GM18907 (cell line): Measurements from ENCODE around the gene RBM34.
"Not testable (repeated sequence)": the region's sequence is repeated elsewhere in the genome, so short reads cannot be mapped to it uniquely, and the experiment has no call there.

Source experiments
- ATAC-seq: cut with Tn5 transposase; IDR thresholded peaks from one replicate; pipeline ENCODE4 v1.9.1; 2021; ENCODE audit warnings: mild to moderate bottlenecking, moderate library complexity; ENCODE audit not compliant: unreplicated experiment

RBM34 gene

DNA sequence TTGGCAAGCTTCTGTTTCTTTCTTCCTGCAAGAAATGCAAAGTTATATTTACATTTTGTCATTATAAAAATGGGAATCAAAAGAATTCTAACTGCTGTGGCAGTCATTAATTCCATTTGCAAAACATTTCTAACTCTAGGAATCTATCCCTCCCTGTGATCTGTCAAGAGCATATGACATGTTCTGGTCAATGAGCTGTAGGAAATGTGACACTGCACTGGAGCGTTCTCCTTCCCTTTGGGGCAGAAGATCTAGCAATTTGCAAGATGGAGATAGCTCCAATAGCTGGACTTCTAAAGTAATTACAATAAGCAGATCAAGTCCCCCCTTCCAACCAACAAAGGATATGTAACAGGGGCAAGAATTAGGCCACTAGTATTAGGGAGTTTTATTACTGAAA is 38.7 kb downstream of the RBM34 start:
- ATAC-seq, result no peak

DNA sequence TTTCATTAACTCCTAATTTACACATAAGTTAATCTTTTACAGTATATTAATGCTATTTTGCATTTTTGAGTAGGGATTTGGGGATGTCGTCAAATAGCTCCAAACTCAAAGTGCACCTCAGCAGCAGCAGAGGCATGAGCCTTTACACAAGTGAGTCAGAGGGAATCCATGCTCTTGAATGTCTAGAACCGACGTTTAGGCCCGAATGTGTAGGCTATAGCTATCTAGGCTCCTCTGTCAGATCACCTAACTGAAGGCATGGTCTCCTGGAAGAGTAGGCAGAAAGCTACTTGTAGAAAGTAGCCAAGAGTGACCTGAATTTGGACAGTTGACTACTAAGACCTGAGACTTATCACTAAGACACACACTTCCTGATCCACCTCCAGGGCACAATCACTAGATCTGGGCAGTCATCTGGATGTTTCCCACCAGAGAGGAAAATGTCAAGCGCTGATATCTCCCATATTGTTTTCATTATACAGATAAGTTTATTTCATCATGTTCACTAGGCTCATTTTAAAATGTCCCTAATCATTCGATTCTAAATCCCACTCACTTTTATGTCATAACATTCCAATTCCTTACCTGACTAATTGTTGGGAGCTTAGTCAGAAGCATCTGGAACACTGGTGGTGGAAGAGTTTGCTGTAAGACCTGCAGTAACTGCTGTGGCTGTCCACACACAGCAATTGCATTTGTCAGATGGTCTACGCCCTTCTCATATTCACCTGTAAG is 47.7 kb downstream of the RBM34 start:
- ATAC-seq, result no peak

DNA sequence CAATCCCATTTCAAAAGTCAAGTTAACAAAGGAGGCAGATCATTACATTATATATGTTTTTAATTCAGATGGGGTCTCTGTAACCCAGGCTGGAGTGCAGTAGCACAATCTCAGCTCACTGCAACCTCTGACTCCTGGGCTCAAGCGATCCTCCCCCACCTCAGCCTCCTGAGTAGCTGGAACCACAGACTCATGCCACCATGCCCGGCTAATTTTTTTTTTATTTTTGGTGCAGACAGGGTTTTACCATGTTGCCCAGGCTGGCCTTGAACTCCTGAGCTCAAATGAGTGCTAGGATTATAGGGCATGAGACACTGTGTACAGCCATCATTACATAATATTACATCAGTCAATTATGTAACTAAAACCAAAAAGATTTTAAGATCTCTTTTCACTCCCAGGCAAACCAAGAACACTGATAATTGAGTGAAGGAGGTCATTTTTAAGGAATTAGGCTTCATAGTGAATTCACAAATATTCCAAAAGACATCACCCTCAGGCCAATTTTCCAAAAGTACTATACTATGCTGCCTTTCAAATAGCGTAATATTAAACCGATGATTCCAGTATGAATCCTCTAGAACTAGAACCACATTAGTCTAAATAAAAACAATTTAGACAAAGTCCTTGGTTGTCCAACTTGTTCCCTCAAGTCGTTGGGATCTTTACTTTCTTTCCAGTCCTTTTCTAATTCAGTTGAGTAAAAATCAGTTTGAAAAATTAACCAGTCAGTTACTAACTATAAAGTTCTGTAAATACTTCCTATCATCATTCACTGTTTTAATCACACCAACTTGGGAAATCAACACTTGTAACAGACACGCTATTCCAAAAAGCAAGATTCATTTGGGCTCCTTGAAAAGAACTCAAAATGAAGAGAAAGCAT is 48.5 kb downstream of the RBM34 start:
- ATAC-seq, result no peak

DNA sequence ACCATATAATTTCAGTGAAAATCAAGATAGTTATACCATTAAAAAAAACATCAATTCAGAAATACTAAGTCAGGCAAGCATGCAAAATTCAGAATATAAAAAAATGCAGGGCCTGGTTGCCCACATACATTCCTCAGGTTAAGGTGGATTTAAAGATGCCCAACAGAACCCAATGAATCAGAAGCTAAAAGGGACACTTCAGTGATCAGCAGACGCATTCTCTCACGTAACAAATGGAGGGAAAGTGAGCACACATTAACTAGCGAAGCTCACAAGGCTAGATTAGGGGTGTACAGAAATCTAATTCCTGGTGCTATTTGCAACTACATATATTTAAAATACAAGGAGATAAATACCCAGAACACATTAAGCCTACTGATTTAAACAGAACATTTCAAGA is 49.9 kb downstream of the RBM34 start:
- ATAC-seq, result no peak

DNA sequence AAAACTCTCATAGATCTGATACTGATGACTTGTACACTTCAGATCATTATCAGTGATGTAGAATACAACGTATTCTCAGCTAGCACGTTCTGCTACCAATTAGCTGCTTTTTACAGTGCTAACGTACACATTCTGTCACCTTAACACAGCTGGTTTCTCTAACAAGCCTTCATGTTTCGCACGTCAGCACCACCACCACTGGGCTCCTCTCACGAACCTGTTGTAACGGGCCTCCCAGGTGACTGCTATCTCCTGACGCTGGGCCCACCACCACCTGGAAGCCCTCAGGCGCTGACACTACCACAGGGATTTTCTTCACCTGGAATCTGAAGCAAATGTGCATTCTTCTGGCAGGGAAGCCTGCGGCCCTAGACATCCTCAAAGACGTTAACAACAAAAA is 52.2 kb downstream of the RBM34 start:
- no peak for ATAC-seq

DNA sequence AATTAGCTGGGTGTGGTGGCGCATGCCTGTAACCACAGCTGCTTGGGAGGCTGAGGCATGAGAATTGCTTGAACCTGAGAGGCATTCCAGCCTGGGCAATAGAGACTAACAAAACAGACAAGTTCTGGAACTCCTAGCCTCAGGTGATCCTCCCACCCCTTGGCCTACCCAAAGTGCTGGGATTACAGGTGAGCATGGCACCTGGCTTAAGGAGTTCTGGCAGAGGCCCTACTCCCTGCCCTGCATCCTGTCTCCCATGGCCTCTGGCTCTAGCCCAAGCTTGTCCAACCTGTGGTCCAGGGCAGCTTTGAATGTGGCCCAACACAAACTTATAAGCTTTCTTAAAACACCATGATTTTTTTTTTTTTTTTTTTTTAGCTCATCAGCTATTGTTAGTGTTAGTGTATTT is 52.9 kb downstream of the RBM34 start:
- ATAC-seq, result no peak

DNA sequence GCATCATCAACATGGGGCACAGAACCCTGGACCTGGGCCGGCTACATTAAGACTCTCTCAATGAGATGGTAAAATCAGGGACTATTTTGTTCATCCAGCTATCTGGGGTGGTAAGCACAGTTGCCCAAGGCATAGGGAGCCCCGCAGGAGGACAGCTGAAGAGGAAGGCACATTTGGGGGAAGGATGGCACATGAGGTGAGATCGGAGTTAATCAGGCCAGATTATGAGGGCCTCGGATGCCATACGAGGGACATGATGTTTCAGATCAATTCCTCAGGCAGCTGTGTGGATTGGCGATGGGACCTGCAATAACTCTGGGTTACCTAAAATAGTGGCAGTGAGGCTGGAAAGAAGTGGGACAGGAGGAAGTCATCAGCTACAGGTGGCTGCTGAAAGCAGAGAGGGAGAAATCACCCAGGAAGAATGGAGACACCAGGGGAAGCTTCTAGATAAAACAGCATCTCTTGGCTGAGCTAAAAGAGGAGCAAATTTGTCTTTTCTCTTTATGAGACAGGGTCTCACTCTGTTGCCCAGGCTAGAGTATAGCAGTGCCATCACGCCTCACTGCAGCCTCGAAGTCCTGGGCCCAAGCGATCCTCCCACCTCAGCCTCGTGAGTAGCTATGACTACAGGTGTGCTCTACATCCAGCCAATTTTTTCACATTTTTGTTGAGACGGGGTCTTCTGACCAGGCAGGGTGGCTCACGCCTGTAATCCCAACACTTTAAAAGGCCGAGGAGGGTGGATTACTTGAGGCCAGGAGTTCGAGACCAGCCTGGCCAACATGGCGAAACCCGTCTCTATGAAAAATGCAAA is 53.5 kb downstream of the RBM34 start:
- no peak for ATAC-seq

DNA sequence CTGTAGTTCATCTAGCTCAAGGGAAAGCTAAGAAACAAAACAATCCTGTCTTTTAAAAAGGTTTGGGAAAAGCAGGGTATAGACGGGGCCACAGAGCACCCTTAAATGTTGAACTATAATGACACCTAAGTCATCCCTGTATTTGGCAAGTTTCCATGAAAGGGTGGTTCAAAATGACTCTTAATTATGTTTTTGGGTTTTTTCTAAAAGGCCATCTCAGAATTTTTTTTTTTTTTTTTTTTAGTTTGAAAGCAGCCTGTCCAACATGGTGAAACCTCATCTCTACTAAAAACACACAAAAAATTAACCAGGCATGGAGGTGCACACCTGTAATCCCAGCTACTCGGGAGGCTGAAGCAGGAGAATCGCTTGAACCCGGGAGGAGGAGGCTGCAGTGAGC is 54.6 kb downstream of the RBM34 start:
- no peak for ATAC-seq

DNA sequence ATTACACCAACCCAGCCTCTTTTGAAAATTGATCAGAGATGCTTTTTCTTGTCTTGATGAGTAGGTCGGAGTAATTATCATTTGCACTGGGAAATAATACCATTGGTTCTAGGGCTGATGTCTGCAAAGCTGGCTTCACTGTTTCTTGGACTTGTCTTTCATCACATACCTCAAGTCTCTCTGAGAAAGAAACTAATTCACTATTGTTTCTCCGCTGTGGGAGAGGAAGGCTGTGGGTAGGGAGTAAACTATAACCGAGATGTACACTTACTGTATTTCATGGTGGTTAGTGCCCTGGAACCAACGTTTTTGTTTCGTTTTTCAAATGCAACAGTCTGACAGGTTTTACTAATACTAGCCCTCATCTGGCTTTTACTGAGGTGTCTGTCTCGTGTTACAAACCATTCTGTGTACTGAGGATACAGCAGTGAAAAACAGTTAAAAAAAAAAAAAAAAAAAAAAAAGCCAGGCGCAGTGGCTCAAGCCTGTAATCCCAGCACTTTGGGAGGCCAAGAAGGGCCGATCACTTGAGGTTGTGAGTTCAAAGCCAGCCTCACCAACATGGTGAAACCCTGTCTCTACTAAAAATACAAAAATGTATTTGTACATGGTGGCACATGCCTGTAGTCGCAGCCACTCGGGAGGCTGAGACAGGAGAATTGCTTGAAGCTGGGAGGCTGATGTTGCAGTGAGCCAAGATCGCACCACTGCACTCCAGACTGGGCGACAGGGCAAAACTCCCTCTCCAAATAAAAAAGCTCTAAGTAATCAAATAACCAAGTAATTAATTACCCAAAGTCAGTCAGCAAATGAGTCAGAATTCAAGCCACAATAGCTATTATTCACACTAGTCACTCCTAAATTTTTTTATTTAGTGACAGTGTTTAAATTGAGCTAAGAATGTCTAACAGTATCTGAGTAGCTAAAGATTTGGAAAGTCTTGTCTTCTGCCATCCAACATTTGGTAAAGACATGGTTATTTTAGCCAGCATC is 55.7 kb downstream of the RBM34 start:
- ATAC-seq, result peak; percentile 83

DNA sequence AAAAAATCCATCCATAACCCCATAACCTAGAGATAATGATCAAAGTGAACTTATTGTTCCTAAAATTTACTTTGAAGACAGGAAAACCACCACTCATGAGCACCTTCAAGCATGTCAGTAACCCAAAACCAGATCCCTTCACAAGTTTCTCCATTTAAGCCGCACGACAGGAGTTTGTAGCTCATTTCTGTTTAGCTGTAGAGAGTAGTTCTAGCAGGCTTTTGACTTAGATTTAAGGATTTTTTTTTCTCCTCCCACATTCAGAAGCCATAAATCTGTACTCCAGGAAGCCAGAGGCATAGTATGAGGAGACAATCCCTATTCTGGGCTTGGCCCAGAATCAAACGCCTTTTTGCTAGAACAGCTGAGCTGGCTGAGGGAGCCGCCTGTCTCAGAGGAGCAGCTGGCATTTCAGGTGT is 58.0 kb downstream of the RBM34 start:
- ATAC-seq, result no peak

DNA sequence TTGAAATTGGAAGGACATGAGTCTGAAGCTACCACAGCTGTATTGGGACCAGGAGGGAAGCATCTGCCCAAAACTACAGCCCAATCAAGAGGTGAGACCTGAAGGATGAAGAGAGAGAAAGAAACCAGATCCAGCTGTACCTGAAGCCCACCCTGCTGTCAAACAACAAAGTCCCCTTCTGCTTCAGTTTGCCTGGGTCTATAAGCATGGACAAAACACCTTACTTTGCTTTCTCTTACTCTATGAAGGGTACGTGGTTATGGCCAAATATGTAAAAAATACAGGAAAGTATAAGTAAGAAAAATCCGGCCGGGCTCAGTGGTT is 58.8 kb downstream of the RBM34 start:
- ATAC-seq, result no peak

DNA sequence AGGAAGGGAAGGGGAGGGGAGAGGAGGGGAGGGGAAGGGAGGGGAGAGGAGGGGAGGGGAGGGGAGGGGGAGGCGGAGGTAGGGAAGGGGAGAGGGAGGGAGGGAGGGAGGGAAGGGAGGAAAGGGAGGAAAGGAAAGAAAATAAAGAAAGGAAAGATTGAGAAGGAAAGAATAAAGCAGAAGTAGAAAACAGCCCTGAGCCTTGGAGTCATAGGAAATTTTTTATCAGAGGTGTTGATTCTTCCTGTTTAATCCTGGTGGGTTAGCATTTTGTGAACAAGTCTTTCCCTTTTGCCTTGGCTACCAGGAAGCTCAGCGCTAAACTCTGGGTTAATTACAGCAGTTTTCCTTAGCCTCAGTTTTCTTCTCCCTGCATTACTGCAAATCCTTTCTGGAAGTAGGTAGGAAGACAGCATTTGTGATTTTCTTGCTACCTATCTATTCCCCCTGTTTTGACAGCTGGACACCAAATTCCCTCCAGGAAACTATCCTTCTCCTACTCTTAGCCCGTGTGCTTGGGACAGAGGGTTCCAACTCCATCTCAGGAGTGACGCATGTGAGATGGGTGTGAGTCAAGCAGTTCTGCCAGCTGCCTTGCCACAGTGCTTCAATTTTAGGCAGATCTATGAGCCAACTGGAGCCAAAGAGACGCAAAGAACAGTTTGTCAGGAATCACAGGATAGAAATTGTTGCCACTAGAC is 59.3 kb downstream of the RBM34 start:
- no peak for ATAC-seq

DNA sequence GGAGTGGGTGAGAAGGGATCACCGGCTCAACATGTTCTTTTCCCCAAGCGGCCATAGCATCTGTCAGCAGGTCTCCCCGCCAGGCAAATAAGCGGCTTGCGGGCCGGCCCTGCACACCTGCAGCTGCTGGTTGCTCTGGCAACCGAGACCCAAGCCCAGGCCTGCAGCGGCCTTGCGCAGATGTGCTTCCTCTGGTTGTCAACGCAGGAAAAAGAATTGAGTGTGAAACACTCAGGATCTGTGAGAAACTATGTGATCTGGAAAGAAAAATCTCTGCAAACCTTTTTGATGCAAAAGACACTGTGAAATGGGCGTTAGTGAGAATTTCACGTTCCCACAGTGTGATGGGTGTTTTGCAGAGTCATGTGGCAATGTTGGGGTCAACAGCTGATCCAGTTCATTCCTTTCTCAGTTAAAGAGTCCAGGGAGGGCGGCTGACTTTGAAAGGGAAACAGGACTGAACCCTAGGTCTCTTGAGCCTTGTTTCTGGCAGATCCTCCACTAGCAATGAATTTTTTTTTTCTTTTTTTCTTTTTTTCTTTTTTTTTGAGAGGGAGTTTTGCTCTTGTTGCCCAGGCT is 60.8 kb downstream of the RBM34 start:
- no peak for ATAC-seq

DNA sequence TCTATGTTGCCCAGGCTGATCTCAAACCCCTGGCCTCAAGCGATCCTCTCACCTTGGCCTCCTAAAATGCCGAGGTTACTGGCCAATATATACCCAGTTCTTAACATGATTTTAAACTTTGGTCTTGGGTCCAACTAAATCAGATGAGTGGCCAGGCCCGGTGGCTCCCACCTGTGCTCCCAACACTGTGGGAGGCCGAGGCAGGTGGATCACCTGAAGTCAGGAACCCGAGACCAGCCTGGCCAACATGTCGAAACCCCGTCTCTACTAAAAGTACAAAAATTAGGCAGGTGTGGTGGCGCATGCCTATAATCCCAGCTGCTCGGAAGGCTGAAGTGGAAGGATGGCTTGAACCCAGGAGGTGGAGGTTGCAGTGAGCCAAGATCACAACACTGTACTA is 62.1 kb downstream of the RBM34 start:
- no peak for ATAC-seq

DNA sequence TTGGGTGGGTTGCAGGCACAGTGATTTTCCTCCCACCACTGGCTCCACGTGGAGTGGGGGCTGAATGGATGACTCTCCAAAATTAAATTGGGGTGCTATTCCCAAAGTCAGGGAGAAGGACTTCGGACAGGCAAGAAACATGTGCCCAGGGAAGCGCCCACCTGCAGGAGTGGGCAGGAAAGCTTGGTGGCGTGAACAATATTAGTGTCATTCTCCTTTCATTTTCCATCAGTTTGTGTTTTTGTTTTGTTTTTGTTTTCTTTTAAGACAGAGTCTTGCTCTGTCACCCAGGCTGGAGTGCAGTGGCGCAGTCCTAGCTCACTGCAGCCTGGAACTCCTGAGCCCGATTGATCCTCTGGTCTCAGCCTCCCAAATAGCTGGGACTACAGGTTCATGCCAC is 62.5 kb downstream of the RBM34 start:
- ATAC-seq, result no peak

DNA sequence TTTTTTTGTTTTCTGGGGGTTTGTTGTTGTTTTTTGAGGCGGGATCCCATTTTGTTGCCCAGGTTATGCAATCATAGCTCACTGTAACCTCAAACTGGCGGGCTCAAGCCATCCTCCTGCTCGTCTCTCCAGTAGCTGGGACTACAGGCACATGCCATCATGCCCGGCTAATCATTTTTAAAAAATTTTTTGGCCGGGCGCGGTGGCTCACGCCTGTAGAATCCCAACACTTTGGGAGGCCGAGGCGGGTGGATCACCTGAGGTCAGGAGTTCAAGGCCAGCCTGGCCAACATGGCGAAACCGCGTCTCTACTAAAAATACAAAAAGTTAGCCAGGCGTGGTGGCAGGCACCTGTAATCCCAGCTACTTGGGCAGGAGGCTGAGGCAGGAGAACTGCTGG is 63.5 kb downstream of the RBM34 start:
- ATAC-seq, result not testable (repeated sequence)

DNA sequence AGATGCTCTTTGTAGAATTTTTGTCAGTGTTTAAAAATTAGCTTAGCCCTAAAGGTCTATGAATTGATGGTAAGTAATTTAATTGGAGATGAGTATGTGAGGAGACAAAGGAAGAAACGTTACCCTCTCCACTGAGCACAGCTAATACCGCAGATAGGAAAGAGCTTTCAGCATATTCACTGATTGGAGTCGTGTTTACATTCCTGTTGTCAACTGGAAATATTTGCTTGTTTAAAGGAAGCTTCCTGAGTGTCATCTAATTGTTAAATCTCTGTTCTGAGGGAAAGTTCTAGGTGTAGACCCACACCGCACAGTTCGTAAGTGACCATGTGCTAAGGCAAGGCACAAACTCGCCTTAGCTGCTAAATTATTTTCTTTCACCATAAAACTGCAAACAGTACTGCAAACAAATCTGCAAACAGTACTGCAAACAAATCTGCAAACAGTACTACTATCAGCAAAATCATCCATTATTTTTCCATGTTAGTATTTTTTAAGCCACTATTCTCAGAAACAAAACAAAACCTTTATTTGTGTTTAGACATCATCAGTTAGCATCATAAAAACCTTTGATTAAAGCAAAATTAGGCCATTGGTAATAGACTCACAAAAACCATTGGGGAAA is 65.0 kb downstream of the RBM34 start:
- ATAC-seq, result no peak

DNA sequence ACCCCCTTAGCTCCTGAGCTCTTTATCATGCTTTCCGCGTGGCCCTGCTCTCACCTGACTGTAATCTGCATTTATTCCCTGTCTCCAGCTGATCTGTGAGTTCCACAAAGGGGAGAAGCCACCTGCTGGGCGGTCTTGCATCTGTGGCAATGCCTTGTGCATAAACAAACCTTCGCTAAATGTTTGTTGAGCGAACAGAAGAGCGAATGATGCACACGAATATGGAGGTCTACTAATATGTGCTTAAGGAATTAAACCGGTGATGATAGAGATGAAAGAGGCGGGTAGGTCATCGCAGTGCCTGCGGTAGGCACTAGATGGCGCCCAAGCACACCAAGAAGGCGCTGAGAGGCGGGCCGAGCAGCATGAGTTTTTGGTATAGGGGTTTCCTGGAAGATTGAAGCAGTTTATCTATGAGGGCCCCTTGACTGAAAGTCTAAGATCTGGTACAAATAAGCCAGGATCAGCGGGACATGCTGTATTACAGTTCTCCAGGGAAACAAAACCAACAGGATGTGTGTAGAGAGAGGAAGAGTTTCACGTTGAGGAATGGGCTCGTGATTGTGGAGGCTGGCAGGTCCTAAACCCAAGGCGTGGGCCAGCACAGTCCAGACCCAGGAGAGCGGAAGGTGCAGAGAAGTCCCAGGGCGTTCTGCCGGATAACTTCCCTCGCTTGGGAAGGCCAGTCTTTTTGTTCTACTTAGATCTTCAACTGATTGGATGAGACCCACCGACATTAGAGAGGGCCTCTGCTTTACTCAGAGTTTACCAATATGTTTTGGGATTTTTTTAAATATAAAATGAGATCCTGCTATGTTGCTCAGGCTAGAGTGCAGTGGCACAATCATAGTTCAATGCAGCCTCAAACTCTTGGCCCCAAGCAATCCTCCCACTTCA is 67.1 kb downstream of the RBM34 start:
- ATAC-seq, result peak; percentile 83
